GM03348 (cell line): ENCODE results near the gene SDK2.

Experiments
- DNase-seq: peaks from one replicate; pipeline ENCODE4 v3.0.0; 2012; ENCODE audit warnings: low spot score

The SDK2 gene

DNA sequence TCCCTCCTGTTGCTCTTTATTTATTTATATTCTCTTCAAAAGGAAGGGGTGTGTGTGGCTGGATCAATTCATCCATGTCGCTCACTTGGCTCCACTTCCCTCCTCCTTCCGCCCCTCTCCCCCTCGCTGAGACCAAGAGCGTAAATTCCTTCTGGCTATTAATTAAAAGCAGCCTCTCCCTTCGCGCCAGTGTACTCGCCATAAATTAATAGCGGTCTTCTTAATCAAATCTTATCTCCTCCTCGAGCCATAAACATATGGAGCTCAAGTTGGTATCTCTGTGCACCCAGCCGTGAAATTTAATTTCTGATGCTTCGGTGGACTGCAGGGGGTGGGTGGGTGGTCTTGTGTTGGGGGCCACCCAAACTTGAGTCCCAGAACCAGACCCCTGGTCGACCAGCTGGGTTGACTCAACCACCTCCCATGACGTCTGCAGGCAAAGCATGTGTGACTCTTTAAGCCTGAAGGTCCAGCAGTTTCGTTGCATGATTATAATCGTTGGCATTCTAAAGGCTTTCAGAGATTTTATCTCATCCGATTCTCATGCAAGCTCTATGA, 57.9 kb downstream of the SDK2 start:
- DNase-seq: no peak

GRCh38 chr17:73585583-73585982, 58.7 kb downstream of the SDK2 start:
- no peak for DNase-seq

- DNase-seq: no peak
Measured at GRCh38 chr17:73584987-73585386, 59.3 kb downstream of the SDK2 start.

DNA sequence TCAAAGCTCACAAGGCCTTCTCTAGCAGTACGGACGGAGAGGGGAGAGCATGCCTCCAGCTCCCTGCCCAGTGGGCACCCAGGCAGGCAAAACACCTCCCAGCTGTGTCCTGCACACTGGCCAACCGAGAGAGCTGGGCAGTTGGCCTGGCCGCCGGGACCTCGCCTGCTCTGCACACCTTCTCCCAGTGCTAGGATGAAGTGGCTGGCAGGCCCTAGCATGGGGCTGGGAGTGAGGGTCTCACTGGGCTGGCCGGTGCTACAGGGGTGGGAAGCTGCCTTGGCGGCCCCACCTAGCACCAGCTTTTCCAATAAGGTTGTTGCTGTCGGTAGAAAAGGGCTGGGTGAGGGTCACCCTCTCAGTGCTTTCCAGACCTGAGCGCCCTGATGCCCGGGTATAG, 60.2 kb downstream of the SDK2 start:
- DNase-seq: no peak

DNA sequence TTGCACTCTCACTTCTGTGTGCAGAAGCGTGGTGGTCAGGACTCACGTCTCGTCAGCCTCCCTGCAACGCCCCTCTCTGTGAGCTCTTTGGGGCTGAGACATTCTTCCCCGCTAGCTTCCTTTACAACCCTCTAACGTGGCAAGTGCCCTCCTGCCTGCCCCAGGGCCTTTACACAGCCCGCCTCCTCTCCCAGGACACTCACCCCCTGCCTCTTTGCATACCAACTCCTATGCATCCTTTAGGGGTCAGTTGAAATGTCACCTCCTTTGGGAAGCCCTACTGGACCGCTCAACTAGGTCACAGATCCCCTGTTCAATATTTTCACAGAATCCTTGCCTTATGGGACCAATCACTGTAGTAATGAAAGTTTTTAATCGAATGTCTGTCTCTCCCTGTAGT, 61.4 kb downstream of the SDK2 start:
- no peak for DNase-seq

- DNase-seq: no peak
Measured at GRCh38 chr17:73582359-73582758, 61.9 kb downstream of the SDK2 start.

DNA sequence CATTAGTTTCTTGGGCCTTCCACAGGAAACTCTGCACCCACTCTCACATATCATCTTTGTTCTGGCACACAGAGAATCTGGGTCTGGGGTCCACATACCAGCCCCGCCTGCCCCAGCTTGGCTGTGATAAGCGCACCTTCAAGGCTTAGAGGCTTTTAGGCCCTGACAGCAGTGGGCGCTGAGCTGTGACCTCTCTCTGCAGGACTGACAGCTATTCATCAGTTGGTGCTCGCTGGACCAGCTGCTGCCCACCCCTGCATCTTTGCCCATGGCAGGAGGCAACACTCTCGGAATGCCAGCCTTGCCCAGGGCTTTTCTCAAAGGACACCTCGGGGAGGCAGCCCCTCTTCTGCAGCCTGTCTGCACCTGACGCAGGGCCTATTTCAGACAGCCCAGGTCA, 62.9 kb downstream of the SDK2 start:
- DNase-seq: no peak

GRCh38 chr17:73580073-73580710, 64.1 kb downstream of the SDK2 start:
- no peak for DNase-seq

GRCh38 chr17:73576556-73577098, 67.6 kb downstream of the SDK2 start:
- no peak for DNase-seq

- DNase-seq: no peak
Measured at GRCh38 chr17:73575470-73576221, 68.6 kb downstream of the SDK2 start.

DNA sequence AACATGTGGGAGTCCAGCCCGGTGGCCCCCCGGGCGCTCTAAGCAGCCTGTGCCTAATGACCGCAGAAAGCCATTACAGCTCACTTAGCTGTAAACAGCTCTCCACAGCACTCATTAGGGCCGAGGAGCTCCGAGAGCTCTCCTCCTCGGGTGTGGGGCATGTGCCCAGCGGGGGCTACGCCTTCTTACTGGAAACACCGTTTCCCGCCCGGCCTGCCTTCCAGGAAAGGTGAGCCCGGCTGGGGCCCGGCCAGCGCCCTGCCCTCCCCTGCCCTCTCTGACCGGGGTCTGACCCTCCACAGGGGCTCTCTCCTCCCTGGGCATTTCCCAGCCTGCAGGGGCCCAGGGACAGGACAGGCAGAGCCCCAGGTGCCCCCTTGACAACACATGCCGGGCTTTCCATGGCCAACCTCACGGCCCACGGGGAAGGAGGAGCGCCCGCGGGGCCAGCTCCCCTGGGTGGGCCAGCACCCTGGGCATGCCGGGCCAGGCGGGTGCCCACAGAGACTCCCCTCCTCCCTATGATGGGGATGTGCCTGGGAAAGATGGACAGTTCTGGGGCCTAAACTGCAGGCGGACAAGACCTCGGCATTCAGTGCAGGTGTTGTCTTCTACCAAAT, 72.6 kb downstream of the SDK2 start:
- no peak for DNase-seq

DNA sequence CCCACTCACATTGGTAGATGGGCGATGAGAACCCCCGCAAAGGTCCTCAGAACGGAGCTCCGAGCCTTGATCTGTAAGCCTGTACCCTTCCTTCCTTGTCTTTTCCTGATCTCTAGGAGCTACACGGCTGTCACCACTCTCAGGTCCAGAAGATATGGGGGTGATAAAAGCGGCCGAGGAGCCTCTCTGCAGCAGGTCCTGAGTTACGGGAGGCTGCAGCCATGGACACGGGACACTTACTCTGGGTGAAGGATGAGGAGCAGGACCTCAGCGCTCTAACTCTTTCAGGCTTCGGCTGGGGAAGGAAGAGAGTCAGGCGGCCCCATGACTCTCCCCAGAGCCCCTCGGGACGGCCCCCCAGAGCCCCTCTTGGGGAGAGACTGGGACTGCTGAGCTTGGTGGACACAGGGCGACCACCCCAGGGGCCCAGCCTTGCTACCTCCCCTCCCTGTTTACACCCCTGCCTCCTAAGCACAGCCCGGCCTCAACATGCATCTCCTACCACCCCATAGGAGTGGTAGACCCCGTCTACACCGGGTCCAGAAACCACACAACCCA, 74.4 kb downstream of the SDK2 start:
- no peak for DNase-seq

DNA sequence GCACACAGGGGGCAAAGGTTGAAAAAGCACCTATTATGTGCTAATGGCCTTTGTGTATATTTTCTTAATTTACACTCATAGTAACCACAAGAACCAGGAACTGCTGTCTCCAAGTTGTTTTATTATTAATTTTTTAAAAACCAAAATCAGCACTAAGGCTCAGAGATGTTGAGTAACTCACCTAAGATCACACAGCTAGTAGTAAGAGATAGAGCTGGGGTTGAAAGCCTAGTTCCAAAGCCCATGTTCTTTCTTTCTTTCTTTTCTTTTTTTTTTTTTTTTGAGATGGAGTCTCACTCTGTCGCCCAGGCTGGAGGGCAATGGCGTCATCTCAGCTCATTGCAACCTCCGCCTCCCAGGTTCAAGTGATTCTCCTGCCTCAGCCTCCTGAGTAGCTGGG, 75.3 kb downstream of the SDK2 start:
- DNase-seq: no peak

DNA sequence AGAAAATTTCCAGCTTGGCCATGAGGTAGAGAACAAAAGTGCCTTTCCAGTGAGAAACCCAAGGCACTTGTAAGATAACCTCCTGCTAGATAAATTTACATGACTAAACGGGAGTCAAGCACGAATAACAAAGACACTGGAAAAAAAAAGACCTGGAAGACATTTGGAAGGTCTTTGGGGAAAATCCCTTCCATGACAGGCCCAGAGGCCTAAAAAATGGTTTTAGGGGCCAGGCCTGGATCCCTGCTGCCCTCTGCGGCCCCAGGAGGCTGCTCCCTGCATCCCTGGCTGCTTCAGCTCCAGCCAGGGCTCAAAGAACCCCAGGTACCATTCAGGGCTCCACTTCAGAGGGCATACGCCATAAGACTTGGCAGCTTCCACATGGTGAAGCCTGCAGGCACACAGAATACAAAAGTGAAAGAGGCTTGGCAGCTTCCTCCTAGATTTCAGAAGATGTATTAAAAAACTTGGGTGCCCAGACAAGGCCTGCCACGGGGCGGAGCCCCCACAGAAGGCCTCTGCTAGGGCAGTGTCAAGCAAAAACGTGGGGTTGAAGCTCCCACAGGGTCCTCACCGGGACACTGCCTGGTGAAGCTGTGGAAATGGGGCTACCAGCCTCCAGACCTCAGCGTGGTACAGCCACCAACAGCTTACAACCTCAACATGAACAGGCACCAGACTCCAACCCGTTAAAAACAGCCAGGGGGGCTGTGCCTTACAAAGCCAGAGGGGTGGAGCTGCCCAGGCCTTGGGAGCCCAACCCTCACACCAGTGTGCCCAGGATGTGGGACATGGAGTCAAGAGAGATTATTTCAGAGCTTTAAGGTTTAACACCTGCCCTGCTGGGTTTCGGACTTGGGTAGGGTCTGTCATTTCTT, 77.1 kb downstream of the SDK2 start:
- DNase-seq: no peak

GRCh38 chr17:73564843-73565242, 79.4 kb downstream of the SDK2 start:
- no peak for DNase-seq

- DNase-seq: no peak
Measured at GRCh38 chr17:73562896-73563295, 81.3 kb downstream of the SDK2 start.

GRCh38 chr17:73561111-73561510, 83.1 kb downstream of the SDK2 start:
- no peak for DNase-seq

GRCh38 chr17:73560661-73561060, 83.6 kb downstream of the SDK2 start:
- DNase-seq: no peak

GRCh38 chr17:73559532-73559931, 84.7 kb downstream of the SDK2 start:
- DNase-seq: no peak

DNA sequence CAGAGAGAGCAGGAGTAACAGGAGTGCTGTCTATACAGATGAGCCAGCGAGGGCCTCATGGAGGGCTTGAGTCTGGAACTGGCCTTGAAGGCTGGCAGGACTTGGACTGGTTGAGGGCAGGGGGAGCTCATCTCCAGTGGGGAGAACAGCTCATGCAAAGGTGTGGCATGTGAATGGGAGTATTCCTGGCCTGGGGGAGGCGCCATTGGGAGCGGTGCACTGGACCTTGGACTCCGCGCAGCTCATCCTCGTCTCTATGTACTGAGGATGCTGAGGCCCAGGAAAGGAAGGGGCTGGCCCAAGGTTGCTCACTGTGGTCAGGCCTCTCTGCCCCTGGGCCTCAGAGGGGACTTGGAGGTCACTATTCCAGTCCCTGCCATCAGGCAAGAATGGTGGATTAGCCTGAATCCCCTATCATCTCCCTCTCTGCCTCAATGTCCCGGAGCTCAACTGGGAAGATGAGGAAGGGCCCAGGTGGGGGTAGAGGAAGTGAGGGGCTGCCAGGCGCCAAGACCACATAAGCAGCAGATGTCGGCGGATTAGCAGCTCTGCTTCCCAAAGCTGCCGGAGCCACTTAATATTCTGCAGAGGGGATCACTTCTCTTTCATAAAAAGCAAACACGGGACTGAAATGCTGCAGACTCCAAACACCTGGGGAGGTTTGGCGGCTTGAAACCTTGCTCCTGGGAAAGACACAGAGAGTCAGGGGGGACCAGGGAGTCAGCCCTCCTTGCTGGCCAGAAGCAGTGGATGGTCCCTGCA, 88.9 kb downstream of the SDK2 start:
- DNase-seq: no peak

DNA sequence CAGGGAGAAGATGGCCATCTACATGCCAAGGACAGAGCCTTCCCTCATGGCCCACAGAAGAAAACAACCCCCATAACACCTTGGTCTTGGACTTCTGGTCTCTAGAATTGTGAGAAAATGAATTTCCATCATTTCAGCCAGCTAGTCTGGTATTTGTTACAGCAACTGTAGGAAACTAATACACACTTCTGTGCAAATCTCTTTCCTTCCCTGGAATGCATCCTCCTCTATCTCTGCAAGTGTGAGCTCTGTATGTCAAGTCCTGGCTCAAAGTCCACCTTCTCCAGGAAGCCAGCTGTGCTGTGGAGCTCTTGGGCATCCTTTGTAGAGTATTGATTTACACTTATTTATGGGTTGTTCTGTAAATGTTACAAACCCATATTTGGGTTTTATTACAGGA, 89.7 kb downstream of the SDK2 start:
- DNase-seq: no peak
